WTC11 (cell line): ENCODE measurements around the gene PRUNE2.

ENCODE experiments used
- NR1H2 ChIP-seq: sonication (generic); formaldehyde crosslinking; IDR thresholded peaks from 2 replicates; pipeline ENCODE4 v1.9.0; 2021; ENCODE audit warnings: mild to moderate bottlenecking, moderate library complexity, missing genetic modification reagents
- NR2C2 ChIP-seq: sonication (generic); formaldehyde crosslinking; IDR thresholded peaks from 2 replicates; pipeline ENCODE4 v1.8.0; 2022; ENCODE audit warnings: mild to moderate bottlenecking, missing genetic modification reagents
- TF ChIP-seq, protein P1 (sequence below): fragments of 200-600 bp; IDR thresholded peaks from 2 replicates; pipeline ENCODE4 v1.8.0; 2022; ENCODE audit warnings: antibody characterized with exemption
- TF ChIP-seq, protein P2 (sequence below): sonication (generic); formaldehyde crosslinking; IDR thresholded peaks from 2 replicates; pipeline ENCODE4 v1.8.0; 2022; ENCODE audit warnings: mild to moderate bottlenecking, missing genetic modification reagents
- TF ChIP-seq, protein P3 (sequence below): sonication (generic); formaldehyde crosslinking; IDR thresholded peaks from 2 replicates; pipeline ENCODE4 v1.8.1; 2023; ENCODE audit warnings: mild to moderate bottlenecking, missing genetic modification reagents, borderline replicate concordance
- TF ChIP-seq, protein P4 (sequence below): sonication (generic); formaldehyde crosslinking; IDR thresholded peaks from 2 replicates; pipeline ENCODE4 v1.8.1; 2022; ENCODE audit warnings: missing genetic modification reagents, borderline replicate concordance

DNA sequence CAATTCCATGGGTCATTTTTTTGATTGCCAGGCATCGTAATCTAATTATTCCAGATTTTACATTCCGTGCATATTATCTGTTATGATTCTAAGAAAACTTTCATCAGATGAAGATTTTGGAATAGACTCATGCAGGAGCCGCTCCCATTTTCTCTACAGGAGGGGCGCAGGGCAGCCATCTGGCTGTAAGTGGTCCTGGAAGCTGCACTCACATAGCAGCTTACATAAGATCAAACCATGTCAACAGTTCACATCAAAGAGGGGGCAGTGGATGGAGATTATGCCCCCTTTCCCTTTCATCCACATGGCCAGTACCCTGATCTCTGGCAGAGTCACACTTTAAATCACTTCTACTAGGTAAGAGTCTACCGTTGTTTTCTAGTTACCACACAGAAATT is 214.9 kb downstream of the PRUNE2 start:
- TF ChIP-seq, protein P1, sequence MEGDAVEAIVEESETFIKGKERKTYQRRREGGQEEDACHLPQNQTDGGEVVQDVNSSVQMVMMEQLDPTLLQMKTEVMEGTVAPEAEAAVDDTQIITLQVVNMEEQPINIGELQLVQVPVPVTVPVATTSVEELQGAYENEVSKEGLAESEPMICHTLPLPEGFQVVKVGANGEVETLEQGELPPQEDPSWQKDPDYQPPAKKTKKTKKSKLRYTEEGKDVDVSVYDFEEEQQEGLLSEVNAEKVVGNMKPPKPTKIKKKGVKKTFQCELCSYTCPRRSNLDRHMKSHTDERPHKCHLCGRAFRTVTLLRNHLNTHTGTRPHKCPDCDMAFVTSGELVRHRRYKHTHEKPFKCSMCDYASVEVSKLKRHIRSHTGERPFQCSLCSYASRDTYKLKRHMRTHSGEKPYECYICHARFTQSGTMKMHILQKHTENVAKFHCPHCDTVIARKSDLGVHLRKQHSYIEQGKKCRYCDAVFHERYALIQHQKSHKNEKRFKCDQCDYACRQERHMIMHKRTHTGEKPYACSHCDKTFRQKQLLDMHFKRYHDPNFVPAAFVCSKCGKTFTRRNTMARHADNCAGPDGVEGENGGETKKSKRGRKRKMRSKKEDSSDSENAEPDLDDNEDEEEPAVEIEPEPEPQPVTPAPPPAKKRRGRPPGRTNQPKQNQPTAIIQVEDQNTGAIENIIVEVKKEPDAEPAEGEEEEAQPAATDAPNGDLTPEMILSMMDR, result no peak
- TF ChIP-seq, protein P2, sequence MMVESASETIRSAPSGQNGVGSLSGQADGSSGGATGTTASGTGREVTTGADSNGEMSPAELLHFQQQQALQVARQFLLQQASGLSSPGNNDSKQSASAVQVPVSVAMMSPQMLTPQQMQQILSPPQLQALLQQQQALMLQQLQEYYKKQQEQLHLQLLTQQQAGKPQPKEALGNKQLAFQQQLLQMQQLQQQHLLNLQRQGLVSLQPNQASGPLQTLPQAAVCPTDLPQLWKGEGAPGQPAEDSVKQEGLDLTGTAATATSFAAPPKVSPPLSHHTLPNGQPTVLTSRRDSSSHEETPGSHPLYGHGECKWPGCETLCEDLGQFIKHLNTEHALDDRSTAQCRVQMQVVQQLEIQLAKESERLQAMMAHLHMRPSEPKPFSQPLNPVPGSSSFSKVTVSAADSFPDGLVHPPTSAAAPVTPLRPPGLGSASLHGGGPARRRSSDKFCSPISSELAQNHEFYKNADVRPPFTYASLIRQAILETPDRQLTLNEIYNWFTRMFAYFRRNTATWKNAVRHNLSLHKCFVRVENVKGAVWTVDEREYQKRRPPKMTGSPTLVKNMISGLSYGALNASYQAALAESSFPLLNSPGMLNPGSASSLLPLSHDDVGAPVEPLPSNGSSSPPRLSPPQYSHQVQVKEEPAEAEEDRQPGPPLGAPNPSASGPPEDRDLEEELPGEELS (CRISPR knock-in tag), result no peak
- TF ChIP-seq NR1H2 (CRISPR knock-in tag), result no peak
- TF ChIP-seq, protein P3, sequence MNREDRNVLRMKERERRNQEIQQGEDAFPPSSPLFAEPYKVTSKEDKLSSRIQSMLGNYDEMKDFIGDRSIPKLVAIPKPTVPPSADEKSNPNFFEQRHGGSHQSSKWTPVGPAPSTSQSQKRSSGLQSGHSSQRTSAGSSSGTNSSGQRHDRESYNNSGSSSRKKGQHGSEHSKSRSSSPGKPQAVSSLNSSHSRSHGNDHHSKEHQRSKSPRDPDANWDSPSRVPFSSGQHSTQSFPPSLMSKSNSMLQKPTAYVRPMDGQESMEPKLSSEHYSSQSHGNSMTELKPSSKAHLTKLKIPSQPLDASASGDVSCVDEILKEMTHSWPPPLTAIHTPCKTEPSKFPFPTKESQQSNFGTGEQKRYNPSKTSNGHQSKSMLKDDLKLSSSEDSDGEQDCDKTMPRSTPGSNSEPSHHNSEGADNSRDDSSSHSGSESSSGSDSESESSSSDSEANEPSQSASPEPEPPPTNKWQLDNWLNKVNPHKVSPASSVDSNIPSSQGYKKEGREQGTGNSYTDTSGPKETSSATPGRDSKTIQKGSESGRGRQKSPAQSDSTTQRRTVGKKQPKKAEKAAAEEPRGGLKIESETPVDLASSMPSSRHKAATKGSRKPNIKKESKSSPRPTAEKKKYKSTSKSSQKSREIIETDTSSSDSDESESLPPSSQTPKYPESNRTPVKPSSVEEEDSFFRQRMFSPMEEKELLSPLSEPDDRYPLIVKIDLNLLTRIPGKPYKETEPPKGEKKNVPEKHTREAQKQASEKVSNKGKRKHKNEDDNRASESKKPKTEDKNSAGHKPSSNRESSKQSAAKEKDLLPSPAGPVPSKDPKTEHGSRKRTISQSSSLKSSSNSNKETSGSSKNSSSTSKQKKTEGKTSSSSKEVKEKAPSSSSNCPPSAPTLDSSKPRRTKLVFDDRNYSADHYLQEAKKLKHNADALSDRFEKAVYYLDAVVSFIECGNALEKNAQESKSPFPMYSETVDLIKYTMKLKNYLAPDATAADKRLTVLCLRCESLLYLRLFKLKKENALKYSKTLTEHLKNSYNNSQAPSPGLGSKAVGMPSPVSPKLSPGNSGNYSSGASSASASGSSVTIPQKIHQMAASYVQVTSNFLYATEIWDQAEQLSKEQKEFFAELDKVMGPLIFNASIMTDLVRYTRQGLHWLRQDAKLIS, result no peak
- TF ChIP-seq NR2C2, result no peak
- TF ChIP-seq, protein P4, sequence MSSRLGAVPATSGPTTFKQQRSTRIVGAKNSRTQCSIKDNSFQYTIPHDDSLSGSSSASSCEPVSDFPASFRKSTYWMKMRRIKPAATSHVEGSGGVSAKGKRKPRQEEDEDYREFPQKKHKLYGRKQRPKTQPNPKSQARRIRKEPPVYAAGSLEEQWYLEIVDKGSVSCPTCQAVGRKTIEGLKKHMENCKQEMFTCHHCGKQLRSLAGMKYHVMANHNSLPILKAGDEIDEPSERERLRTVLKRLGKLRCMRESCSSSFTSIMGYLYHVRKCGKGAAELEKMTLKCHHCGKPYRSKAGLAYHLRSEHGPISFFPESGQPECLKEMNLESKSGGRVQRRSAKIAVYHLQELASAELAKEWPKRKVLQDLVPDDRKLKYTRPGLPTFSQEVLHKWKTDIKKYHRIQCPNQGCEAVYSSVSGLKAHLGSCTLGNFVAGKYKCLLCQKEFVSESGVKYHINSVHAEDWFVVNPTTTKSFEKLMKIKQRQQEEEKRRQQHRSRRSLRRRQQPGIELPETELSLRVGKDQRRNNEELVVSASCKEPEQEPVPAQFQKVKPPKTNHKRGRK (CRISPR knock-in tag), result no peak
